ENCODE data around the gene PCDHGC3.

PCDHGC3 gene

GRCh38 chr5:141434006-141434405 lies 41.8 kb upstream of the PCDHGC3 start:
- TF ChIP-seq CTCF (IDR thresholded peaks at IDR 0.05), result no peak
- H3K36me3 ChIP-seq, result no peaks in the 10 kb centered on the region
- peaks cover 16% of the 10 kb centered on the region for H3K9me3 ChIP-seq
- peaks cover 98% of the 10 kb centered on the region for H3K27me3 ChIP-seq
- peaks cover 11 to 13% of the 10 kb centered on the region in 2 experiments for H3K4me1 ChIP-seq (ENCODE audit: control insufficient read depth in 1 of 2, insufficient read depth in 1 of 2, low read depth in 1 of 2, low read length in 1 of 2)
- no peak overlapping the region for H3K27ac ChIP-seq
- H3K4me3 ChIP-seq (ENCODE audit: low read depth in 1 of 2, low read length in 1 of 2), result no peak overlapping the region

GRCh38 chr5:141437221-141437620 lies 38.5 kb upstream of the PCDHGC3 start:
- no peaks in the 10 kb centered on the region for H3K36me3 ChIP-seq
- H3K27ac ChIP-seq, result no peak overlapping the region
- no peak for TF ChIP-seq CTCF (IDR thresholded peaks at IDR 0.05)
- no peaks in the 10 kb centered on the region for H3K4me1 ChIP-seq (ENCODE audit: control insufficient read depth in 1 of 2, insufficient read depth in 1 of 2, low read depth in 1 of 2, low read length in 1 of 2)
- H3K4me3 ChIP-seq (ENCODE audit: low read depth in 1 of 2, low read length in 1 of 2), result no peak overlapping the region
- H3K27me3 ChIP-seq, result peaks cover 90% of the 10 kb centered on the region
- peaks cover under 1% of the 10 kb centered on the region for H3K9me3 ChIP-seq

GRCh38 chr5:141439411-141440141 lies 36.2 kb upstream of the PCDHGC3 start:
- no peaks in the 10 kb centered on the region for H3K9me3 ChIP-seq
- no peak overlapping the region for H3K27ac ChIP-seq
- no peaks in the 10 kb centered on the region for H3K36me3 ChIP-seq
- peaks cover 83% of the 10 kb centered on the region for H3K27me3 ChIP-seq
- no peaks in the 10 kb centered on the region for H3K4me1 ChIP-seq (ENCODE audit: control insufficient read depth in 1 of 2, insufficient read depth in 1 of 2, low read depth in 1 of 2, low read length in 1 of 2)
- no peak overlapping the region for H3K4me3 ChIP-seq (ENCODE audit: low read depth in 1 of 2, low read length in 1 of 2)
- TF ChIP-seq CTCF (IDR thresholded peaks at IDR 0.05), result no peak

- no peaks in the 10 kb centered on the region for H3K9me3 ChIP-seq
- TF ChIP-seq CTCF (IDR thresholded peaks at IDR 0.05), result no peak
- H3K27ac ChIP-seq, result no peak overlapping the region
- H3K4me3 ChIP-seq (ENCODE audit: low read depth in 1 of 2, low read length in 1 of 2), result no peak overlapping the region
- H3K36me3 ChIP-seq, result no peaks in the 10 kb centered on the region
- no peaks in the 10 kb centered on the region for H3K4me1 ChIP-seq (ENCODE audit: control insufficient read depth in 1 of 2, insufficient read depth in 1 of 2, low read depth in 1 of 2, low read length in 1 of 2)
- H3K27me3 ChIP-seq, result peaks cover 83% of the 10 kb centered on the region
Observed at GRCh38 chr5:141440341-141440740, 35.4 kb upstream of the PCDHGC3 start.

- H3K4me3 ChIP-seq (ENCODE audit: low read depth in 1 of 2, low read length in 1 of 2), result no peak overlapping the region
- no peak for TF ChIP-seq CTCF (IDR thresholded peaks at IDR 0.05)
- no peak overlapping the region for H3K27ac ChIP-seq
- H3K27me3 ChIP-seq, result peaks cover 83% of the 10 kb centered on the region
- no peaks in the 10 kb centered on the region for H3K9me3 ChIP-seq
- H3K4me1 ChIP-seq (ENCODE audit: control insufficient read depth in 1 of 2, insufficient read depth in 1 of 2, low read depth in 1 of 2, low read length in 1 of 2), result no peaks in the 10 kb centered on the region
- no peaks in the 10 kb centered on the region for H3K36me3 ChIP-seq
Observed at GRCh38 chr5:141441571-141442170, 34.1 kb upstream of the PCDHGC3 start.
